ENCODE results near the gene GGA3. TPM values are rescaled to one million over a fixed set of nuclear protein-coding genes. Genes with fewer than 3 reads are reported as not detected.

The GGA3 gene
- total and polyA plus RNA-seq, 10 of the 15 experiments (the other 5 are each of a cell fraction or from before 2014, with no cell fraction given) = 7.0 to 57.5 (median 34.0) TPM

DNA sequence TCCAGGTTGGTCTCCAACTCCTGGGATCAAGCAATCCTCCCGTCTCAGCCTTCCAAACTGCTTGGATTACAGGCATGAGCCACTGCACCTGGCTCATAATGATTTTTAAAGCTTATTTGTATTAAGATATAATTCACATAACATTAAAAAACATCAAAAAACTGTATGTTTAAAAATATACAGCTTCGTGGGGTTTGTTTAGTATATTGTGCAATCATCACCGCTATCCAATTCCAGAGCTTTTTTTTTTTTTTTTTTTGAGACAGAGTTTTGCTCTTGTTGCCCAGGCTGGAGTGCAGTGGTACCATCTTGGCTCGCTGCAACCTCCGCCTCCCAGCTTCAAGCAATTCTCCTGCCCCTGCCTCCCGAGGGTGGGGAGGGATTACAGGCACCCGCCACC lies 38.9 kb upstream of the GGA3 start (continued):
- TF ChIP-seq, protein P1, sequence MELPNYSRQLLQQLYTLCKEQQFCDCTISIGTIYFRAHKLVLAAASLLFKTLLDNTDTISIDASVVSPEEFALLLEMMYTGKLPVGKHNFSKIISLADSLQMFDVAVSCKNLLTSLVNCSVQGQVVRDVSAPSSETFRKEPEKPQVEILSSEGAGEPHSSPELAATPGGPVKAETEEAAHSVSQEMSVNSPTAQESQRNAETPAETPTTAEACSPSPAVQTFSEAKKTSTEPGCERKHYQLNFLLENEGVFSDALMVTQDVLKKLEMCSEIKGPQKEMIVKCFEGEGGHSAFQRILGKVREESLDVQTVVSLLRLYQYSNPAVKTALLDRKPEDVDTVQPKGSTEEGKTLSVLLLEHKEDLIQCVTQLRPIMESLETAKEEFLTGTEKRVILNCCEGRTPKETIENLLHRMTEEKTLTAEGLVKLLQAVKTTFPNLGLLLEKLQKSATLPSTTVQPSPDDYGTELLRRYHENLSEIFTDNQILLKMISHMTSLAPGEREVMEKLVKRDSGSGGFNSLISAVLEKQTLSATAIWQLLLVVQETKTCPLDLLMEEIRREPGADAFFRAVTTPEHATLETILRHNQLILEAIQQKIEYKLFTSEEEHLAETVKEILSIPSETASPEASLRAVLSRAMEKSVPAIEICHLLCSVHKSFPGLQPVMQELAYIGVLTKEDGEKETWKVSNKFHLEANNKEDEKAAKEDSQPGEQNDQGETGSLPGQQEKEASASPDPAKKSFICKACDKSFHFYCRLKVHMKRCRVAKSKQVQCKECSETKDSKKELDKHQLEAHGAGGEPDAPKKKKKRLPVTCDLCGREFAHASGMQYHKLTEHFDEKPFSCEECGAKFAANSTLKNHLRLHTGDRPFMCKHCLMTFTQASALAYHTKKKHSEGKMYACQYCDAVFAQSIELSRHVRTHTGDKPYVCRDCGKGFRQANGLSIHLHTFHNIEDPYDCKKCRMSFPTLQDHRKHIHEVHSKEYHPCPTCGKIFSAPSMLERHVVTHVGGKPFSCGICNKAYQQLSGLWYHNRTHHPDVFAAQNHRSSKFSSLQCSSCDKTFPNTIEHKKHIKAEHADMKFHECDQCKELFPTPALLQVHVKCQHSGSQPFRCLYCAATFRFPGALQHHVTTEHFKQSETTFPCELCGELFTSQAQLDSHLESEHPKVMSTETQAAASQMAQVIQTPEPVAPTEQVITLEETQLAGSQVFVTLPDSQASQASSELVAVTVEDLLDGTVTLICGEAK (IDR thresholded peaks at IDR 0.05; ENCODE audit: borderline replicate concordance) = no peak
- TF ChIP-seq TCF3 (IDR thresholded peaks at IDR 0.05; ENCODE audit: borderline replicate concordance, insufficient read depth, low read depth, low read length) = no peak

DNA sequence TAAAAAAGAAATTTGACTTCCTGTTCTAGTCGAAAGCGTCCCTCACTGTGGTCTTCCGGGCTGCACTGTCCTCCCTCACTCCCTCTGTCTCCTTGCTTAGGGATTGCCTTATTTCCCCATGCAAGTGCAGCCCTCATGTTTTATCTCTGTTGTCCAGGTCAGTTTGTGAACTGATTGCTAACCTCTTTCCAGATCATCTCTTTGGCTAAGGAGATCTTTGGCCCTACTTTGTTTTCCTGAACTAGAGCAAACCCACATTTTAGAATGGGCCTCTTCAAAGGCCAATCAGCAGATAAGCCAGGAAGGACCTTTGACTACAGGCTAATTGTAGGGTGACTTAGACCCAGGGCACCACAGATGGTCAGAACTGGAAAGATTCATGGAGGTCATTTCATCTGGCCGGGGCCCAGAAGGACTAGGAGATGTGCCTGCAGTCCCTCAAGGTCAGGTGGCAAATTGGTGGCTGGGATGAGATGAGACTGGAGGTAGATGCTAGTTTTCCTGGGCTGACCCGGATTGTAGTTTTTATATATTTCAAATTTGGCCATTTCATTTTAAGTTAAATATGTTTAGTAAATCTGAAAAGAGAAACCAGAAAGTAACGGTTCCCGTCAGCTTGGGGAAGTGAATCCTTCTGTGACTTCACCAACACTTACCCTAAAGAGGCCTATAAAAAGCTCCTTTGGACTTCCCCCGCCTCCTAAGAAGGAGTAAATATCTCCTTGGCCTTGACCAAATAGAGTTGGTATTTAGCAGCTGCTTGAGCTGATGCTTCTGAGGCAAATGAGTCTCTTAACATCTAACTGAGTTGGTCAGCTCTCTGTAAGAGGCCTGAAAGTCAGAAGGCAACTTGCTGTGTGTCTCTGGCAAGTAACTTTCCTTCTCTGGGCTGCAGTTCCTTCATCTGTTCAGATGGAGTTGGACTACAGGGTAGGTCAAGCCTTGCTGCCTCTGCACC lies 34.1 kb upstream of the GGA3 start:
- Histone ChIP-seq H3K9me3 (replicated peaks; ENCODE audit: control insufficient read depth, insufficient read depth, low read length) (no peaks in the 10 kb centered on the region), H4K20me1 (ENCODE audit: control insufficient read depth, insufficient read depth) (no peaks in the 10 kb centered on the region), H2AFZ (ENCODE audit: control insufficient read depth, low read depth, low read length) (no peak overlapping the region), H3K36me3 (ENCODE audit: control insufficient read depth in 2 of 2, insufficient read depth in 2 of 2, low read length in 1 of 2) (no peaks in the 10 kb centered on the region), H3K79me2 (ENCODE audit: control insufficient read depth, insufficient read depth, low read length) (peaks cover 1% of the 10 kb centered on the region; the same call in 1 of the 2 replicates), H3K4me3 (peak overlapping the region; percentile 59; the same call in 1 of the 2 replicates), H3K27me3 (replicated peaks in 1 of 2; ENCODE audit: control insufficient read depth in 2 of 2, insufficient read depth in 2 of 2, low read length in 1 of 2) (no peaks in the 10 kb centered on the region), H3K9ac (ENCODE audit: control insufficient read depth, insufficient read depth, low read length) (peak overlapping the region; percentile 94), H3K27ac (ENCODE audit: control insufficient read depth, insufficient read depth) (peak overlapping the region; percentile 97), H3K4me1 (ENCODE audit: control insufficient read depth, insufficient read depth, low read length) (peaks cover 68% of the 10 kb centered on the region), H3K4me2 (ENCODE audit: control insufficient read depth, insufficient read depth) (peak overlapping the region; percentile 95)
- intact Hi-C loops (cut with micrococcal nuclease; ENCODE audit: unreplicated experiment) = loop anchor here (1.0 kb wide), 1 partner anchor 21 kb away; no protein-coding TSS in a partner anchor
- SMC1A ChIA-PET (ENCODE audit: uncharacterized antibody, unreplicated experiment) = interaction anchor here (0.6 to 13.6 kb wide), 19 partner anchors 21 to 478 kb away, joined by 3 to 243 read pairs (median 4); partner anchors contain the start of genes GGA3 and MRPS7
- peak; percentile 97 for DNase-seq (ENCODE audit: low read depth, low spot score)
- CTCF ChIA-PET = interaction anchor here (0.7 to 3.7 kb wide), 15 partner anchors 12 to 120 kb away, joined by 3 to 48 read pairs (median 5); partner anchors contain the start of gene MIF4GD
- TSS peak; percentile 92 for BruUV-seq (replicated peaks)
- ATAC-seq = peak; percentile 74
- peak; percentile 84 for FAIRE-seq
- POLR2A ChIA-PET = interaction anchor here (0.7 to 14.5 kb wide), 19 partner anchors 10 to 337 kb away, joined by 3 to 255 read pairs (median 5); partner anchors contain the start of genes GGA3, GRB2, MIF4GD and MRPS7
- under 1% methylated on average over 8 of the region's 8 CpGs for WGBS (ENCODE audit: insufficient coverage, insufficient replicate concordance, low lambda C conversion rate, missing lambda C conversion rate)
- in situ Hi-C loops (cut with MboI) = no loop called here
- RAD21 ChIA-PET (ENCODE audit: unreplicated experiment) = interaction anchor here (0.6 to 13.2 kb wide), 19 partner anchors 8 to 221 kb away, joined by 3 to 364 read pairs (median 8); partner anchors contain the start of genes GRB2, MIF4GD, TMEM94 and TSEN54
- TF ChIP-seq RCOR1 (conservative IDR thresholded peaks at IDR 0.05; ENCODE audit: low read depth, low read length) = 0 out of 2 replicates have a peak, but pooled peaks have one; percentile 85
- no peak for TF ChIP-seq NFYA (IDR thresholded peaks at IDR 0.05; ENCODE audit: borderline replicate concordance, low read depth, low read length)
- TF ChIP-seq MYC (IDR thresholded peaks at IDR 0.05; ENCODE audit: insufficient read depth, insufficient read length, insufficient replicate concordance, low read length, severe bottlenecking) = no peak
- peak; percentile 66 for TF ChIP-seq MTA3 (IDR thresholded peaks at IDR 0.05; ENCODE audit: borderline replicate concordance, low read length)
- TF ChIP-seq ZNF384 (IDR thresholded peaks at IDR 0.05; ENCODE audit: borderline replicate concordance, low read depth, low read length) = peak; percentile 29; the same call in 1 of the 2 replicates
- no peak for TF ChIP-seq HDGF (IDR thresholded peaks at IDR 0.05)
- peak; percentile 89 for TF ChIP-seq RUNX3 (IDR thresholded peaks at IDR 0.05; ENCODE audit: low read length)
- peak; percentile 20 for TF ChIP-seq E2F8 (IDR thresholded peaks at IDR 0.05; ENCODE audit: low read depth, partially characterized antibody)
- TF ChIP-seq SMAD1 (IDR thresholded peaks at IDR 0.05; ENCODE audit: low read depth, partially characterized antibody) = peak; percentile 85

Measured in GM12878 (cell line).